ENCODE measurements around the gene KCNIP4. TPM values are rescaled to one million over a fixed set of nuclear protein-coding genes. Genes with fewer than 3 reads are reported as not detected.

Gene KCNIP4
- total RNA-seq, 1 donor from 2014 or later: 6.2 TPM

- no peak for DNase-seq (ENCODE audit: extremely low spot score, unreplicated experiment)
- no peaks in the 10 kb centered on the region for H3K27me3 Mint-ChIP-seq
- H3K9me3 Mint-ChIP-seq: no peaks in the 10 kb centered on the region
- no peak for TF ChIP-seq CTCF (conservative IDR thresholded peaks at IDR 0.05)
- H3K4me1 Mint-ChIP-seq (ENCODE audit: unreplicated experiment): no peaks in the 10 kb centered on the region
- no peak overlapping the region for H3K27ac Mint-ChIP-seq
- H3K4me3 Mint-ChIP-seq: no peak overlapping the region
- no peaks in the 10 kb centered on the region for H3K36me3 Mint-ChIP-seq
Measured at GRCh38 chr4:21680326-21680898, 268.2 kb downstream of the KCNIP4 start.

- no peaks in the 10 kb centered on the region for H3K4me1 Mint-ChIP-seq (ENCODE audit: unreplicated experiment)
- H3K4me3 Mint-ChIP-seq: no peak overlapping the region
- no peaks in the 10 kb centered on the region for H3K36me3 Mint-ChIP-seq
- H3K9me3 Mint-ChIP-seq: no peaks in the 10 kb centered on the region
- TF ChIP-seq CTCF (conservative IDR thresholded peaks at IDR 0.05): no peak
- H3K27me3 Mint-ChIP-seq: no peaks in the 10 kb centered on the region
- H3K27ac Mint-ChIP-seq: no peak overlapping the region
- DNase-seq (ENCODE audit: extremely low spot score, unreplicated experiment): no peak
Measured at GRCh38 chr4:21678711-21679110, 269.9 kb downstream of the KCNIP4 start.

GRCh38 chr4:21677173-21677572, 271.4 kb downstream of the KCNIP4 start:
- Mint-ChIP-seq H3K4me1 (ENCODE audit: unreplicated experiment) (no peaks in the 10 kb centered on the region), H3K4me3 (no peak overlapping the region), H3K27me3 (no peaks in the 10 kb centered on the region), H3K9me3 (no peaks in the 10 kb centered on the region), H3K36me3 (no peaks in the 10 kb centered on the region), H3K27ac (no peak overlapping the region)
- no peak for DNase-seq (ENCODE audit: extremely low spot score, unreplicated experiment)
- TF ChIP-seq CTCF (conservative IDR thresholded peaks at IDR 0.05): no peak

GRCh38 chr4:21664355-21664754, 284.2 kb downstream of the KCNIP4 start:
- TF ChIP-seq CTCF (conservative IDR thresholded peaks at IDR 0.05): no peak
- no peaks in the 10 kb centered on the region for H3K4me1 Mint-ChIP-seq (ENCODE audit: unreplicated experiment)
- no peak for DNase-seq (ENCODE audit: extremely low spot score, unreplicated experiment)
- no peak overlapping the region for H3K4me3 Mint-ChIP-seq
- H3K9me3 Mint-ChIP-seq: peaks cover 6% of the 10 kb centered on the region
- no peaks in the 10 kb centered on the region for H3K27me3 Mint-ChIP-seq
- no peaks in the 10 kb centered on the region for H3K36me3 Mint-ChIP-seq
- no peak overlapping the region for H3K27ac Mint-ChIP-seq

GRCh38 chr4:21656832-21657231, 291.7 kb downstream of the KCNIP4 start:
- H3K4me3 Mint-ChIP-seq: no peak overlapping the region
- DNase-seq (ENCODE audit: extremely low spot score, unreplicated experiment): no peak

More at GRCh38 chr4:21656832-21657231, 291.7 kb downstream of the KCNIP4 start:
- H3K36me3 Mint-ChIP-seq: no peaks in the 10 kb centered on the region
- H3K27ac Mint-ChIP-seq: no peak overlapping the region
- TF ChIP-seq CTCF (conservative IDR thresholded peaks at IDR 0.05): no peak
- H3K4me1 Mint-ChIP-seq (ENCODE audit: unreplicated experiment): peaks cover 9% of the 10 kb centered on the region
- no peaks in the 10 kb centered on the region for H3K27me3 Mint-ChIP-seq
- no peaks in the 10 kb centered on the region for H3K9me3 Mint-ChIP-seq
